NCI-H524 (cell line): Measurements from ENCODE around the gene GDI1.

Source experiments
- DNase-seq, 2 experiments: peaks; one replicate each; lab custom pipeline; 2025; lab: John Stamatoyannopoulos, UW

GDI1 gene

GRCh38 chrX:154482786-154483185 is 45.8 kb downstream of the GDI1 start:
- no peak for DNase-seq

GRCh38 chrX:154483325-154483724 is 46.4 kb downstream of the GDI1 start:
- no peak for DNase-seq

GRCh38 chrX:154484255-154485149 is 47.5 kb downstream of the GDI1 start:
- no peak for DNase-seq

GRCh38 chrX:154485150-154486051 is 48.4 kb downstream of the GDI1 start:
- DNase-seq, result peak in 1 of 2 experiments; percentile 25

GRCh38 chrX:154486052-154486395 is 49.1 kb downstream of the GDI1 start:
- no peak for DNase-seq

- DNase-seq, result peak; percentile 43 to 63
Measured at GRCh38 chrX:154486396-154487207, 49.6 kb downstream of the GDI1 start, which contains the start of gene UBL4A. UBL4A (minus strand) TSS chrX:154486615; CDS start chrX:154486584, 31 bp downstream.

GRCh38 chrX:154487518-154488290 is 50.8 kb downstream of the GDI1 start:
- no peak for DNase-seq

- no peak for DNase-seq
Measured at GRCh38 chrX:154488336-154489075, 51.6 kb downstream of the GDI1 start.

GRCh38 chrX:154489182-154489581 is 52.2 kb downstream of the GDI1 start:
- no peak for DNase-seq

- peak; percentile 13 to 24 for DNase-seq
Measured at GRCh38 chrX:154490021-154490413, 53.1 kb downstream of the GDI1 start.

- DNase-seq, result peak; percentile 90 to 97
Measured at GRCh38 chrX:154490414-154491083, 53.6 kb downstream of the GDI1 start, which contains the start of gene SLC10A3. SLC10A3 (minus strand) TSS chrX:154490629; CDS start chrX:154488940, 1,689 bp downstream.
